ENCODE measurements around the gene TMEM52. TPM values are rescaled to one million over a fixed set of nuclear protein-coding genes. Genes with fewer than 3 reads are reported as not detected.

The TMEM52 gene
- total RNA-seq, 2 donors from 2014 or later = 6.0 to 6.3 TPM

DNA sequence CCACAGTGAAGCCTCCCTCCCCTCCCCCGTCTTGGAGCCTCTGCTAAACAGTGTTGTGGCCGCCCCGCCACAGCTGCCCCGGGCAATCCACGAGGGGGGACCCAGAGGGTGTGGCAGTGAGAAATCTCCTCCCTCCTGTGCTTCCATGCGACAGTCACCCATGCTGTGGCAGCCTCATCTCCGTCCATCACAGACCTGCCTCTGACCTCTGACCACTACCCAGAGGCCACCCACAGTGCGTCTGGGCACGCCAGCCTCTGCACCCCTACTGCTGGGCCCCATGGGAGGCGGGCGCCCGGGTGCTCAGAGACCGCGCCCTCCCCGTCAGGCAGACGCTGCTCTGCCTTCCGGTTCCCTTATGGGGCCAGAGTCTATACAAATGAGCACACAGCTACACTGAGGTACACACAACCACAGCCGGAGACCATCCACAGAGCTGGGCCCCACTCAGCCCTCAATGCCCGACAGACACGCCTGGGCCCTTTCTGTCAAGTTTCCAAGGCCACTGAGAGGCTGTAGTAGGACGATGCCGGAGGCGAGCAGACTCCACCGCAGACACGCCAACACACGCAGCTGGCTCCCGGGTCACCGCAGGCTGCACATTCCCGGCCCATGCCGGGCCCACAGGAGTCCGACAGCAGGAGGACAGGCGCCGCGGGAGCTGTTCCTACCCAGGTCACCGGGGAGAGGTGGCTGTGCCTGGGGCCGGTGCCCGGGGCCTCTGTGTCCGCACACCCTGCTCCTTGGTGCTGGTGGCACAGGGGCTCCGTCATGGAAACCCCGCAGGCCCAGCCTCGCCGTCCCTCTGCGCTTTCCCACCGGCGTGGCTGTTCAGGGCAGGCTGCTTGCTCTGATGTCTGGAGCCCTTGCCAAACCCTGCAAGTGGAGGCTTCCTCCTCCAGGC, 23.9 kb upstream of the TMEM52 start:
- no peaks in the 10 kb centered on the region for H3K36me3 ChIP-seq (ENCODE audit: control insufficient read depth, insufficient read depth, low read length)
- peaks cover 2% of the 10 kb centered on the region for H3K27me3 Mint-ChIP-seq (ENCODE audit: insufficient read depth)
- no peak overlapping the region for H3K27ac ChIP-seq (ENCODE audit: low read depth, low read length)

DNA sequence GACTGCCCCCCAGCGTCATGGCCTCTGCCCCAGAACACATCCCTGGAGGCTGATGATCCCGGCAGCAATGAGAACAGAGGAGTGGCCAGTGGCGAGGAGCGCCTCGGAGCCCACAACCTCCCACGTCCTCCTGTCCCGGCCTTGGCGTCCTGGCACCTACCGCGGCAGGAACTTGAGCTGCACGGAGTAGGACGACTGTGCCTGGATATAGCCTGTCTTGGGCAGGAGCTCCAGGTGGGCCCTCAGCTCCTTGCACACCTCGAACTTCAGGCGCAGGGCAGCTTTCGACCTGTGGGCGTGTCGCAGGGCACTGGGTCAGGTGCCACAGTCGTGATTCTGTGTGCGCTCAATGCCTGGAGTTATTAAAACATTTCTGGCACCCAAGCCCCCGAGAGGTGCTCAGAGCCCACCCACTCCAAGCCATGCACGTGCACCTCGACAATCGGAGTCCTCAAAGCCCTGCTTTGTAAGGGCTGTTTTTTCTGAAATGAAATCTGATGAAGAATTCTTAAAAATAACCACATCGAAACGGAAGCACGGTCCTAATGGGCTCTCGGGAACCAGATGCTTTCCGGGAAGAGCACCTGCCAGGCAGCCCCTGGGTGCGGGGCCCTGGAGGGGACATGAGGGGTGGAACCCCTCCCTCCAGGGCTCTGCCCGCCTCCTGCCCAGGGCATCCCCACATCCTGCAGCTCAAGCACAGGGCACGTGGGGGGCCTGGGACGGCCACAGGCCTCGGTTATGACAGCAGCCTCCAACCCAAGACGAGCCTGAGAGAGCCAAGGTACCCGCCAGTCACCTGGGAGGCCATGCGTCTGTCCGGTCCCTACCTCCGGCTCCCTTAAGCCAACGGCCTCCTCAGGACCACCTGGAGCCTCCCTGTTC, 23.0 kb upstream of the TMEM52 start:
- H3K9me3 ChIP-seq (ENCODE audit: control insufficient read depth, low read length) = no peaks in the 10 kb centered on the region
- peaks cover 2% of the 10 kb centered on the region for H3K27me3 Mint-ChIP-seq (ENCODE audit: insufficient read depth)
- TF ChIP-seq, protein P1, sequence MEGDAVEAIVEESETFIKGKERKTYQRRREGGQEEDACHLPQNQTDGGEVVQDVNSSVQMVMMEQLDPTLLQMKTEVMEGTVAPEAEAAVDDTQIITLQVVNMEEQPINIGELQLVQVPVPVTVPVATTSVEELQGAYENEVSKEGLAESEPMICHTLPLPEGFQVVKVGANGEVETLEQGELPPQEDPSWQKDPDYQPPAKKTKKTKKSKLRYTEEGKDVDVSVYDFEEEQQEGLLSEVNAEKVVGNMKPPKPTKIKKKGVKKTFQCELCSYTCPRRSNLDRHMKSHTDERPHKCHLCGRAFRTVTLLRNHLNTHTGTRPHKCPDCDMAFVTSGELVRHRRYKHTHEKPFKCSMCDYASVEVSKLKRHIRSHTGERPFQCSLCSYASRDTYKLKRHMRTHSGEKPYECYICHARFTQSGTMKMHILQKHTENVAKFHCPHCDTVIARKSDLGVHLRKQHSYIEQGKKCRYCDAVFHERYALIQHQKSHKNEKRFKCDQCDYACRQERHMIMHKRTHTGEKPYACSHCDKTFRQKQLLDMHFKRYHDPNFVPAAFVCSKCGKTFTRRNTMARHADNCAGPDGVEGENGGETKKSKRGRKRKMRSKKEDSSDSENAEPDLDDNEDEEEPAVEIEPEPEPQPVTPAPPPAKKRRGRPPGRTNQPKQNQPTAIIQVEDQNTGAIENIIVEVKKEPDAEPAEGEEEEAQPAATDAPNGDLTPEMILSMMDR (conservative IDR thresholded peaks at IDR 0.05) = no peak
- no peaks in the 10 kb centered on the region for H3K9me3 Mint-ChIP-seq
- H3K36me3 ChIP-seq (ENCODE audit: control insufficient read depth, insufficient read depth, low read length) = no peaks in the 10 kb centered on the region
- 89 to 92% methylated on average over 32 to 39 of the region's 39 CpGs for WGBS, 2 experiments (ENCODE audit: insufficient coverage in 1 of 2, insufficient read length in 1 of 2)
- H3K4me1 ChIP-seq (ENCODE audit: control insufficient read depth, insufficient read depth, low read length) = no peaks in the 10 kb centered on the region
- H3K27me3 ChIP-seq (ENCODE audit: control insufficient read depth, insufficient read depth, low read length, poor library complexity, severe bottlenecking) = no peaks in the 10 kb centered on the region
- no peak overlapping the region for H3K4me3 Mint-ChIP-seq
- no peak overlapping the region for H3K9ac ChIP-seq (ENCODE audit: extremely low read depth, low read length, poor library complexity, severe bottlenecking)
- no peak overlapping the region for H3K27ac ChIP-seq (ENCODE audit: low read depth, low read length)
- H3K4me3 ChIP-seq (ENCODE audit: low read length) = no peak overlapping the region
- no peak overlapping the region for H3K27ac Mint-ChIP-seq
- peaks cover 2% of the 10 kb centered on the region for H3K4me1 Mint-ChIP-seq
- no peaks in the 10 kb centered on the region for H3K36me3 Mint-ChIP-seq (ENCODE audit: low read depth)
- DNase-seq = no peak

More for the DNA sequence above, 23.9 kb upstream of the TMEM52 start:
- Mint-ChIP-seq H3K4me1 (peaks cover 2% of the 10 kb centered on the region), H3K36me3 (ENCODE audit: low read depth) (no peaks in the 10 kb centered on the region), H3K9me3 (no peaks in the 10 kb centered on the region), H3K4me3 (no peak overlapping the region), H3K27ac (no peak overlapping the region)
- Histone ChIP-seq H3K9ac (ENCODE audit: extremely low read depth, low read length, poor library complexity, severe bottlenecking) (no peak overlapping the region), H3K9me3 (ENCODE audit: control insufficient read depth, low read length) (no peaks in the 10 kb centered on the region), H3K4me3 (ENCODE audit: low read length) (no peak overlapping the region), H3K27me3 (ENCODE audit: control insufficient read depth, insufficient read depth, low read length, poor library complexity, severe bottlenecking) (no peaks in the 10 kb centered on the region), H3K4me1 (ENCODE audit: control insufficient read depth, insufficient read depth, low read length) (no peaks in the 10 kb centered on the region)
- TF ChIP-seq, protein P1 (conservative IDR thresholded peaks at IDR 0.05) = no peak
- WGBS, 2 experiments (ENCODE audit: insufficient coverage in 1 of 2, insufficient read length in 1 of 2) = 94 to 95% methylated on average over 36 to 45 of the region's 45 CpGs
- no peak for DNase-seq

DNA sequence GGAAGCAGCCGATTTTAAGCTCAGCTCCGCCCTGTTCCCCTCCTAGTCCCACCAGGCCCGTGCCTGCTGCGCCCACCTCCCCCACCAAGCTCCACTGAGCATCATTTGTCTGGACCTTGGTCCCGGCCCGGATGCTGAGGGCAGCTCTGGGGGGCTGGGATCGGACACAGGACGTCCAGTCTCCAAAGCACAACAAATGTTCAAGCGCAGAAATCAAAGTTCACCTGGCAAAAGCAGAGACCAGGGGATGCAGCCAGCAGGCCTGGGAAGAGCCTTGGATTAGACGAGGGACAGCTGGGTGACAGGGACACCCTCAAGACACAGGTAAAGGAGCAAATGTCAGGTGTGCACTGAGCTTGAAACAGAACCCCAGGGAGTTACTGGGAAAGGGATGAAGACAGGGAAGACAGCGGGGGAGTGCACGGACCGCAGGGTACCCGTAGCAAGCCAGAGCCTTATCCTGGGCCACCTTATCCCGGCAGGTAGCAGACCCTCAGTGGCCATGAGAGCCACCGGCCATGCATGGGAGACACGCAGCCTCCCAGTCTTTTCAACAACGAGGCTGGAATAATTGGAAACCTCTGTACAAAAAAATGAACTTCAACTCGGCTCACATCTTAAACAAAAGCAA, 22.2 kb upstream of the TMEM52 start:
- H3K9me3 Mint-ChIP-seq = no peaks in the 10 kb centered on the region
- Histone ChIP-seq H3K27ac (ENCODE audit: low read depth, low read length) (no peak overlapping the region), H3K4me1 (ENCODE audit: control insufficient read depth, insufficient read depth, low read length) (no peaks in the 10 kb centered on the region), H3K27me3 (ENCODE audit: control insufficient read depth, insufficient read depth, low read length, poor library complexity, severe bottlenecking) (no peaks in the 10 kb centered on the region), H3K36me3 (ENCODE audit: control insufficient read depth, insufficient read depth, low read length) (no peaks in the 10 kb centered on the region), H3K9ac (ENCODE audit: extremely low read depth, low read length, poor library complexity, severe bottlenecking) (no peak overlapping the region), H3K9me3 (ENCODE audit: control insufficient read depth, low read length) (no peaks in the 10 kb centered on the region), H3K4me3 (ENCODE audit: low read length) (no peak overlapping the region)
- no peaks in the 10 kb centered on the region for H3K36me3 Mint-ChIP-seq (ENCODE audit: low read depth)
- 90 to 91% methylated on average over 17 to 19 of the region's 19 CpGs for WGBS, 2 experiments (ENCODE audit: insufficient coverage in 1 of 2, insufficient read length in 1 of 2)
- no peak overlapping the region for H3K4me3 Mint-ChIP-seq
- TF ChIP-seq, protein P1 (conservative IDR thresholded peaks at IDR 0.05) = no peak
- no peak overlapping the region for H3K27ac Mint-ChIP-seq
- DNase-seq = no peak
- H3K27me3 Mint-ChIP-seq (ENCODE audit: insufficient read depth) = peaks cover 2% of the 10 kb centered on the region
- H3K4me1 Mint-ChIP-seq = peaks cover 2% of the 10 kb centered on the region
